RCC 7860 (cell line): Measurements from ENCODE around the gene DSCAM.
"Not testable (repeated sequence)": the region's sequence is repeated elsewhere in the genome, so short reads cannot be mapped to it uniquely, and the experiment has no call there.

Experiments
- DNase-seq: peaks from one replicate; pipeline ENCODE4 v3.0.0-alpha.2; 2015; ENCODE audit warnings: low spot score
- FAIRE-seq: peaks from 2 replicates; lab custom pipeline; 2012; peaks lifted over from hg19 to GRCh38; lab: Jason Lieb, UNC

Gene DSCAM

GRCh38 chr21:40349591-40349990, 497.4 kb downstream of the DSCAM start:
- FAIRE-seq (no peak), DNase-seq (no peak)

GRCh38 chr21:40345711-40346321, 501.1 kb downstream of the DSCAM start:
- FAIRE-seq (no peak), DNase-seq (no peak)

- no peak for DNase-seq
- no peak for FAIRE-seq
These were observed 506.6 kb downstream of the DSCAM start for GRCh38 chr21:40340357-40340756.

- FAIRE-seq: no peak
- DNase-seq: no peak
These were observed 507.9 kb downstream of the DSCAM start for GRCh38 chr21:40339050-40339449.

- FAIRE-seq: no peak
- DNase-seq: no peak
These were observed 509.0 kb downstream of the DSCAM start for GRCh38 chr21:40337981-40338380.

GRCh38 chr21:40335704-40336103, 511.3 kb downstream of the DSCAM start:
- DNase-seq: no peak
- no peak for FAIRE-seq

GRCh38 chr21:40334159-40334558, 512.8 kb downstream of the DSCAM start:
- DNase-seq (no peak), FAIRE-seq (no peak)

GRCh38 chr21:40333731-40334130, 513.2 kb downstream of the DSCAM start:
- DNase-seq (no peak), FAIRE-seq (no peak)

- no peak for DNase-seq
- FAIRE-seq: no peak
These were observed 515.2 kb downstream of the DSCAM start for GRCh38 chr21:40331804-40332203.

GRCh38 chr21:40331172-40331571, 515.8 kb downstream of the DSCAM start:
- FAIRE-seq (no peak), DNase-seq (no peak)

- DNase-seq: no peak
These were observed 522.6 kb downstream of the DSCAM start for GRCh38 chr21:40324389-40324788.

GRCh38 chr21:40320718-40321117, 526.2 kb downstream of the DSCAM start:
- FAIRE-seq, DNase-seq: not testable (repeated sequence)

More at GRCh38 chr21:40324389-40324788, 522.6 kb downstream of the DSCAM start:
- FAIRE-seq: no peak

GRCh38 chr21:40318371-40318770, 528.6 kb downstream of the DSCAM start:
- DNase-seq (no peak), FAIRE-seq (no peak)

- DNase-seq: no peak
- no peak for FAIRE-seq
These were observed 530.9 kb downstream of the DSCAM start for GRCh38 chr21:40316104-40316503.

GRCh38 chr21:40315626-40316025, 531.3 kb downstream of the DSCAM start:
- no peak for FAIRE-seq
- no peak for DNase-seq

- DNase-seq: no peak
- FAIRE-seq: no peak
These were observed 533.7 kb downstream of the DSCAM start for GRCh38 chr21:40313260-40313659.

GRCh38 chr21:40300300-40300699, 546.7 kb downstream of the DSCAM start:
- DNase-seq: no peak
- FAIRE-seq: no peak

GRCh38 chr21:40299451-40299850, 547.5 kb downstream of the DSCAM start:
- DNase-seq (no peak), FAIRE-seq (no peak)

- no peak for DNase-seq
- FAIRE-seq: no peak
These were observed 552.6 kb downstream of the DSCAM start for GRCh38 chr21:40294345-40294744.

- DNase-seq (no peak), FAIRE-seq (no peak)
These were observed 555.4 kb downstream of the DSCAM start for GRCh38 chr21:40291560-40291959.

GRCh38 chr21:40284409-40284808, 562.5 kb downstream of the DSCAM start:
- FAIRE-seq (no peak), DNase-seq (no peak)

GRCh38 chr21:40282912-40283886, 563.8 kb downstream of the DSCAM start:
- FAIRE-seq (no peak), DNase-seq (no peak)
